GM18511 (cell line): ENCODE measurements around the gene MAP2K7.

ENCODE experiments used
- ATAC-seq: cut with Tn5 transposase; IDR thresholded peaks from one replicate; pipeline ENCODE4 v1.9.1; 2021; ENCODE audit warnings: mild to moderate bottlenecking, moderate library complexity; ENCODE audit not compliant: unreplicated experiment

MAP2K7 gene

DNA sequence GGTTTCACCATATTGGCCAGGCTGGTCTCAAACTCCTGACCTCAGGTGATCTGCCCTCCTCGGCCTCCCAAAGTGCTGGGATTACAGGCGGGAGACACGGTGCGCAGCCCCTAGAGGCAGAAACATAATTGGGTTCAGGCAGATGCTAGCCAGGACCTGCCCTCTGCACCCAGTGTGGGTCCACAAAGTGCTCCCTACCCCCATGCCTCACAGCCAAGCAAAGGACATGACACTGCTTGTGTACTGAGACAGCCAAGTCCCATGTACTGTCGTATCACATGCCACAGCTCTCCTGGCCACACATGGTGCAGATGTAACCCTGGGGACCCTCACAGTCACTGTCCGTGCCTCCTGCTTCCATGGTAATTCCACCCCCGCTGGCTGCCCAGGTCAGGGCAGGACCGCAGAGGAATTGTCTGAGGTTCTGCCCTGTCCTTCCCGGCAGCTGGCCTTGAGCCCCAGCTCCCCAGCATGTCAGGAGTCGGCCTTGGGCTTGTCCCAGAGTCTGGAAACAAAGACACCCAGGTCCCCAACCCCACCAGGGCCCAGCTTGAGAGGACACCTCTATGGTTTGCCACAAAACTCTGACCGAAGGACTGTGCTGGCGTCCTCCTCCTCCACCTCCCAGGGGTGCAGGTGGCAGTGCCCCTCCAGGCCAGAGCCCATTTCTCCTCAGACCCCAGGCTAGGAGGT lies 37.1 kb upstream of the MAP2K7 start:
- no peak for ATAC-seq

DNA sequence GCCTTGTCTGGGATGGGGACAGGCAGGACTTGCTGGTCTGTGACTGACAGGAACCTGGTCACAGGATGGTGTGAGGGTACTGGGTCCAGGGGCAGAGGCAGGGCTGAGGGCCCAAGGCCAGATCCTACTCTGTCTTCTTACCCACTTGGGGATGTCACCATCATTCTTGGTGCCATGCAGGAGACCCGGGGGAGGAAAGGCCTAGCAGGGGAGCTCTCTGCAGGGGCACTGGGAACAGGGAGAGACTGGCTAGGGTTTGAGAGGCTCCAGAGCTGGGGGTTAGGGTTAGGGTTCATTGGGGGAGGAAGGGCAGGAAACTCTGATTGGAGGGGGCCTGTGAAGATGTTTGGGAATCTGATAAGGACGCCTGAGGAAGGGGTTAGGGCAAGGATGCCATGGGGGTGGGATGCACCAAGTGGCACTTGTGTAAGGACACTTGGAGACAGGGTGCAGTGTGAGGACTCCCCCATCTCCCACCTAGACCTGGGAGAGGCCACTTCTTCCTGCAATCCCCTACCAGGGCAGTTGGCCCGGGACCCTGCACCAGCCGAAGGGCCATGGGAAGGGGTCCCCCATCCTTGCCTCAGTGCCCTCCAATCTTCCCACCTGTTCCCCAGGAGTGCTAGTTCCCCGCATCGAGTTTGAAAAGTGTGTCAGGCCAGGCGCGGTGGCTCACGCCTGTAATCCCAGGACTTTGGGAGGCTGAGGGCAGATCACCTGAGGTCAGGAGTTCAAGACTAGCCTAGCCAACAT lies 36.4 kb upstream of the MAP2K7 start:
- ATAC-seq = no peak

DNA sequence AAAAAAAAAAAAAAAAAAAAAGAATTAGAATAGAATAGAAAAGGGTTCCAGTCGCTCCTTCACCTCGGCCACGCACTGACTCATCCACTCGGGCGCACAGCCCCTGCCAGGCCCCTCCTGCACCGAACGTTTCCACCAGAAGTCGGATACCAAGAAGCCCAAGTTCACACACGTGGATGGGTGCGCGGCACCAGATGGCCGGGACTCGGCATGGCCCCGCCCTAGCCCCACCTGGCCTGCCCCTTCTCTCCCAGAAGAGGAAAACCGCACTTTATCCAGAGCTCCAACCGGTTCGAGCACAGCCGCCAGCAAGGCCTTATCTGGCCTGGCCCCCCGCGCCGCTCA lies 35.4 kb upstream of the MAP2K7 start:
- no peak for ATAC-seq

DNA sequence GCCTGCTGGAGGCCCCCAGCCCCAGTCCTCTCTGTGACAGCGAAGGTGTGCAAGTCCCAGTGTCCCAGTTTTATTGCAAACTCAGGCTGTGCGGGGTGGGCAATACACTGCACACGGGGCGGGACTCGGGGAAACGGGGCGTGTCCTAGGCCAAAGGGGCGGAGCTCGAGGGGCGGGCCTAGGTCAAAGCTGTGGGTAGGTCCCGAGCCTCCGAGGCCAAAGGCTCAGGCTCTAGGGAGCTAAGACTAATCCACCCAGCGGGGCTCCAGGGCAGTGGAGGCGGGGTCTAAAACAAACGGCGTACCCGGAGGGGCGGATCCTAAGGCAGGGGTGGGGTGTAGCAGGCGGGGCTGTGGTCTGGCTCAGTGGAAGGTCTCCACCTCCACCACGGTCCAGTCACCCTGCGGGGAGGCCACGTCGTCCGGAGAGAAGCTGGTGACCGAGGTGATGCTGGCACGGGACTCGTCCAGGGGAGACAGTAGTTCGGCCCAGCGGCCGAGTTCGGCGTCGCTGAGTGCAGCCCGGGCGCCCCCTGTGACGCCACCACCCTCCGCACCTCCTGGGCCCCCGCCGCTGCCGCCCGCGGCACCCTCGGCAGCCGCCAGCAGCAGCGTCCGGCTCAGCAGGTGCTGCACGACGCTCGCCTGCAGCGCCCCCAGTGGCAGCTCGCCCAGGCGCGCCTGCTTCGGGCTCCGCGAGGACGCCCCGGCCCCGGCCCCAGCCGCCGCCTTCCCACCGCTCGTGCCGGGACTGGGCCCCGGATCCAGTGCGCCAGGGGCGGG lies 34.8 kb upstream of the MAP2K7 start:
- peak; percentile 74 for ATAC-seq

DNA sequence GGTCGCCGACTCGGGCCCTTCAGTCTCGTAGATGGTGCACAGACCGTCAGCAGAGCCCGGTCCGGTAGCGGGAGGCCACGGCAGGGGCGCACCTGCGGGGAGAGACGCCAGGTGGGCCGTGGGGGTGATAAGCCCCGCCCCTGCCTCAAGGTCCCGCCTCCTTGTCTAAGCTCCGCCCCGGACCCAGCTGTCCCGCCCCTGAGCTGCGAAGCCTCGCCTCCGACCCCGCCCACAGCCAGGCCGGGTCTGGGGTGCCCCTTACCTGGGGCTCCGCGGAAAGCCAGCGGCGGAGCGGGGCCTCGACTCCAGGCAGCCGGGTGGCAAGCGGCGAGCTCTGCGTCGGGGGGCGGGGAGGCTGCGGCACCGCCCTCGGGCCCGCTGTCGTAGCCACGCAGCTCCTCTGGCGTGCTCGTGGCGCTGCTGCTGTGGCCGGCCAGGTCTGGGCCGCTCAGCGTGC lies 34.2 kb upstream of the MAP2K7 start:
- peak; percentile 56 for ATAC-seq

DNA sequence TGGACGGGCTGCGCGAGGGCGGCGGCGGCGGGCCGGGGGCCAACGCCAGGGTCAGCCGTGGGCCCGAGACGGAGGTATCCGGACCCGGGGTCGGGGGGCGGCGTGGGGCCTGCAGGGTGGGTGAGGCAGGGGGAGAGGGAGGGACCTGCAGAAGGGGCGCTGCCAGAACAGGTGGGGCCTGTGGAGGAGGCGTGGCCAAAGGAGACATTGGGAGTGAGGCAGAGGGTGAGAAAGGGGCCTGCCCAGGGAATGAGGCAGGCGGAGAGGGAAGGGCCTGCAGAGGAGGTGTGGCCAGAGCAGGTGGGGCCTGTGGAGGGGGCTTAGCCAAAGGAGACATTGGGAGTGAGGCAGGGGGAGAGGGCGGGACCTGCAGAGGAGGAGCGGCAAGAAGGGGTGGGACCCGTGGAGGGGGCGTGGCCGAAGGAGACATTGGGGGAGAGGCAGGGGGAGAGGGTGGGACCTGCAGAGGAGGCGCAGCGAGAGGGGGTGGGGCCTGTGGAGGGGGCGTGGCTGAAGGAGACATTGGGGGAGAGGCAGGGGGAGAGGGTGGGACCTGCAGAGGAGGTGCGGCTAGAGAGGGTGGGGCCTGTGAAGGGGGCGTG lies 33.7 kb upstream of the MAP2K7 start:
- no peak for ATAC-seq

DNA sequence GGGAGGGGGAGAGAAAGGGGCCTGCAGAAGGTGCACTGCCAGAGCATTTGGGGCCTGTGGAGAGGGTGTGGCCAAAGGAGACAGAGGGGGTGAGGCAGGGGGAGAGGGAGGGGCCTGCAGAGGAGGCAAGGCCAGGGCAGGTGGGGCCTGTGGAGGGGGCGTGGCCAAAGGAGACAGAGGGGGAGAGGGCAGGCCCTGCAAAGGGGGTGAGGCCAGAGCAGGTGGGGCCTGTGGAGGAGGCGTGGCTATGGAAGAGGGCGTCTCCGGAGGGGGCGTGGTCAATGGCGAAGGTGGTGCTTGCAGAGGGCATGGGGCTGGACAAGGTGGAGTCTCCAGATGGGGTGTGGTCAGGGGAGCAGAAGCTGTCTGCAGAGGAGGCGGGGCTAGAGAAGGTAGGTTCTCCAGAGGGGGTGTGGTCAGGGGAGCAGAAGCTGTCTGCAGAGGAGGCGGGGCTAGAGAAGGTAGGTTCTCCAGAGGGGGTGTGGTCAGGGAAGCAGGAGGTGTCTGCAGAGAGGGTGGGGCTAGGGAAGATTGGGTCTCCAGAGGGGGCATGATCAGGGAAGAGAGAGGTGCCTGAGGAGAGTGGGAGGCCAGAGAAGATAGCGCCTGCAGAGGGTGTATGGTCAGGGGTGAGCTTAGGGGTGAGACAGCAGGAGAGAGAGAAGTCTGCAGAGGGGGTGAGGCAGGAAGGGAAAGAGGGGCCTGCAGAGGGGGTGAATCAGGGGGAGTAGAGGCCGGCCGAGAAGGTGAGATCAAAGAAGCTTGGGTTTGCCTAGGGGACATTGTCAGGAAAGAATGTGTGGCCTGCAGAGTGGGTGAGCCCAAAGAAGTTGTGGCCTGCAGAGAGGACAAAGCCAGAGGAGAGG lies 32.9 kb upstream of the MAP2K7 start:
- no peak for ATAC-seq

DNA sequence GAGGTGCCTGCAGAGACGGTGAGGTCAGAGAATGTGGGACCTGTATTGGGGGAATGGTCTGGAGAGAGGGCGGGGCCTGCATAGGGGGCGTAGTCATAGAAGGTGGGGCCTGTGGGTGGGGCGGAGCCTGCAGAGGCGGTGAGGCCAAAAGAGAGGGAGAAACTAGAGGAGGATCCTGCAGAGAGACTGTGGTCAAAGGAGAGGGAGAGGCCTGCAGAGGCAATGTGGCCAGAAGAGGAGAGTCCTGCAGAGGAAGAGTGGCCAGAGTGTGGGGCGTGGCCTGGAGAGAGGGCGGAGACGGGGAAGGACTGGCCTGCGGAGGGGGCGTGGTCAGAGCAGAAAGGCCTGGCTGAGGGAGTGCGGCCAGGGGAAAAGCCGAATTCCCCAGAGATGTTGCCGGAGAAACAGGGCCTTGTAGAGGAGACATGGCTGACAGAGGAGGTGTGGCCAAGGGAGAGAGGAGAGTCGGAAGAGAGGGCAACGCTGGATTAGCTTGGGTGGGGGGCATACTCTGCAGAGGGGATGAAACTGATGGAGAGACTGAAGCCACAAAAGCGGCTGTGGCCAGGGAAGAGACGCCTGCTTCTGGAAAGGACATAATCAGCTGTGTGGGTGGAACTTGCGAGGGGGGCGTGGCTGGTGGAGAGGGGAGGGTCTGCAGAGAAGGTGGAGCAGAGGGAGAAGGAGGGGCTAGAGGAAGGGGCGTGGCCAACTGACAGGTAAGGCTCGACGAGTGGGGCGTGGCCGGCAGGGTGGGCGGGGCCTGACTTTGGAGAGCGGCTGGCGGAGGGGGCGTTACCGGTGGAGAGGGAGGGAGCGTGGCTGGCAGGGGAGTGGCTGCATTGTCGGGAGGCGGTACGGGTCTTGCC lies 32.0 kb upstream of the MAP2K7 start:
- ATAC-seq = no peak

DNA sequence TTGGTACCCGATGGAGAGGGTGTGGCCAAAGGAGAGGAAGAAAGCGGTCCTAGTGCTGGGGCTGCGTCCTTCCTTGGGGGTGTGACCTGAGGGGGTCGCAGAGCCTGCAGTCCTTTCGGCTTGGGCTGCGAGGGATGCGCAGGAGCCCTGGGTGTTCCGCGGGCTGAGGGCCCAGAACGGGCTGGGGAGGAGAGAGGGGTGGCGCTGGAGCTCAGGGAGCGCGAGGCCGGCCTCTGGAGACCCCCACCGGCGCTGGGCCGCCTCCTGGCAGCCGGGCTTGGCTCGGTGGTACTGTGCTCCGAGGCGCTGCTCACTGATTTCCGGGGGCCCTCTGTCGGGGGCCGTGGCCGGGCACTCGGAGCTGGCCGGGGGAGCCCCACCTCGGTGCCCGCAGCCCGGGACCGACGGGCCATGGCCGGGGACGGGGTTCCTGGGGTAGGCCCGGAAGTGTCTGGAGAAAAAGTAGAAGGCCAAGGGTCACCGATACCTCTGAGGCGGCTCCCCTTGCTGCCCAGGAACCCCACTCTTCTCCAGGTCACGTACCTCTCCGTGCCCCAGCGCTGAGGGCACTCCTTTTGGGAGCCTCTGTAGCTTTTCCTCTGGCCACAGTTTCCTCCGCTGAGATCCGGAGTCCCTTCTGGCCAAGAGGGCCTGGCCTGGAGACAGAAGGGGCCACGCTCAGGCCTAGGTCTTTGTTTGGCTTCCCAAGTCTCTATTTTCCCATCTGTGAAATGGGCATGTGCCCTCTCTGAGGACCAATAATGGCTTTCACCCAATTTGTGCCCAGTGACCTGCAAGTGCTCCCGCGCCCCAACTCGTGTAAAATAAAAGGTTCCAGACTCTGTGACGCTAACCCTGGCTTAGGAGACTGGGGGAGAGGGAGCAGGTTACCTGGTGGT lies 31.1 kb upstream of the MAP2K7 start:
- no peak for ATAC-seq

DNA sequence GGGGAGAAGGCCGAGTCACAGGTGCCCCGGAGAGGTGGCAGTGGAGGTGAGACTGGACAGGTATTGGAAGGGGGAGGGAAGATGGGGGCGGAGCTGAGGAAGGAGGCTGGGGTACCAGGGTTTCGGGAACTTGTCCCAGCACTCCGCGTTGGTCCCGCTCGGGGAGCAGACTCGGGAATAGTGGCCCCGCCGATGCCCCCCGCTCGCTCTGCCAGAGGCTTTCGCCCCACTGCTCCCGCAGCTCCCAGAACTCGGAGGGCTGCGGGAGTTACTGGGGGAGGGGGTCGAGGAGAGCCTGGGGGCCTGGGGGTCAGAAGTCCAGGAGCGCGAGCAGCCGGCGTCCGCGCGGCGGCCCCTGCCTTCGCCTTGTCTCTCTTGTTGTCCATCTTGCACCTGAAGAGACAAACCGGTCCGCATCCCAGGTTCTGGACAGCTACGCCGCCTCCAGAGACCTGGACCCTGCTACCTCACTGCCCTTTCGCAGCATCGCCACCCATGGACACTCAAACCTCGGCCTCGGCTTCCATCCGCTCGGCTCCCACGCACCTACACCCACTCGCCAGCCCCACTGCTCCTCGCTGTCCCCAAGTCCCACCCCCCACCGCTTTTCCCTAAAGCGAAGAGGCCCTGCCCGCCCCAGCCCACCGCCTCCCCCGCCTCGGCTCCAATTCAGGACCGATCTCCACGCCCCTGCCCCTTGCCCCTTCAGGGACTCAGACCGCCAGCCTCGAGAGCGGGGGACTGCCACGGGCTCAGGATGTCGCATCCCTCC lies 30.2 kb upstream of the MAP2K7 start:
- no peak for ATAC-seq

DNA sequence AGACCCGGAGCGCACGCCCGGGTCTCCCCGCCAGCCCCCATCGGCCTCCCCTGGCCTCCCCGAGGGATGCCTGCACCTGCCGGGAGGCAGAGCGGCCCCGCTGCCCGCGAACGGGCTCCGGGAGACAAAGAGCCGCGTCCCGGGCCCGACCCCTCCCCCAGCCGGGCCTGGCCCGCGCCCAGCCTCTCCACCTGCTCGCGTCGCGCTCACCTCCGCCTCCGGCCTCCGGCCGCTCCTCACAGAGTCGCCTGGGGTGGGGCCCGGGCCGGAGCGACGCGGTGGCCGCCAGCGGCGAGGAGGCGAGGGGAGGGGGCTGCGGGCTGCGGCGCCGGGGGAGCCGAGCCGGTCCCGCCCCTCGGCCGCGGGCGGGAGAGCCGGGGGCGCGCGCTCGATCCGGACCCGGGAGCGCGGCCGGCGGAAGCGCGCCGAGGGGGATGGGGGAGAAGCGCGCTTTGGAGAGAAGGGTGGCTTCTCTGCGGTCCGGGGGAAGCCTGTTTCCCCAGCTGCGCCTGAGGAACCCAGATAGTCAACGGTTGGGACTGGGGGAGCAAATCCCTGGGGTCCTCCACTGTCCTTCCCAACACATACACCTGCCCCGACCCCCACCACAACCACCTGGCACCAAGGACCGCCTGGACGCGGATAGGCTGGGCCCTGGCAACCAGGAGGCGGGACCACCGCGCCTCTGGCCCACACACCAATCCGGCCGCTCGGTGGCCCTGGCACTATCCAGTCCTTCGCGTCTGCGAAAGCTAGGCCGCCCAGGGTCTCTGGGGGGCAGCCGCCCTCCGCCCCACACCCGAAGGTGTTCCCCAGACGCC lies 29.4 kb upstream of the MAP2K7 start, which contains the start of gene PRR36:
PRR36 (minus strand) TSS at position 315 of the 821 bp plus-strand sequence. CDS start 701 bp downstream, outside the sequence.
- no peak for ATAC-seq

DNA sequence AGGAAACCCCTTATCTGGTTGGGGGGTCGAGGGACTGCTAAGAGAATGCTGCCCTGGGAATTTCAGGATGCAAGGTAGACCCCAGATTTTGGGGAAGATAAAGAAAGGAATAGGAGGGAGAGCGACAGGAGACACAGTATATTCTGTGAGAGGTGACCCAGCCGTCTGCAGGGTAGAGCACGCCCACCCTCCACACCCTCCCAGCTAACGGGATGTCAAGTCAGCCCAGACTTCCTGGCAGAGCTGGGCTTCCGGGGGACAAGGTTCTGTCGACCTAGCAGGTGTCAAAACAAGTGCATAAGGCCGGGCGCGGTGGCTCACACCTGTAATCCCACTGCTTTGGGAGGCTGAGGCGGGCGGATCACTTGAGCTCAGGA lies 28.8 kb upstream of the MAP2K7 start:
- ATAC-seq = no peak

DNA sequence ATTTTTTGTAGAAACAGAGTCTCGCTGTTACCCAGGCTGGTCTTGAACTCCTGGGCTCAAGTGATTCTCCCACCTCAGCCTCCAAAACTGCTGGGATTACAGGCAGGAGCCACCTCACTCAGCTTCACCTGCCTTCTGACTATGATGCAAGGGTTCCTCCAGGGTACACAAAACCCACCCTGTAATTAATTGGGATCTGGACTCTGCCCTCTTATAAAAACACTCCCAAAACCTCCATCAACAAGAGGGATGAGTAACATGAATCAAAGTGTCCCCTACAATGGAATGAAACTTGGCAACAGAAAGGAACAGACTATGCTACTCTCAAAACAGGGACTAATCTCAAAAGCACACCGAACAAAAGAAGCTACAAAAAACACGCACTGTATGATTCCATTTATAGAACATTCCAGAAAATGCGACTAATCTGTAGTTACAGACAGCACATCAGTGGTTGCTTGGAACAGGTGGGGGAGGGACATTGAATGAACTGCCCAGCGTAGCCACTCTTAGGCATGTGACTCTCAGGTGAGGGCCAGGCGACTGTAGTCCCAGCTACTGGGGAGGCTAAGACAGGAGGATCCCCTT lies 26.3 kb upstream of the MAP2K7 start:
- no peak for ATAC-seq

DNA sequence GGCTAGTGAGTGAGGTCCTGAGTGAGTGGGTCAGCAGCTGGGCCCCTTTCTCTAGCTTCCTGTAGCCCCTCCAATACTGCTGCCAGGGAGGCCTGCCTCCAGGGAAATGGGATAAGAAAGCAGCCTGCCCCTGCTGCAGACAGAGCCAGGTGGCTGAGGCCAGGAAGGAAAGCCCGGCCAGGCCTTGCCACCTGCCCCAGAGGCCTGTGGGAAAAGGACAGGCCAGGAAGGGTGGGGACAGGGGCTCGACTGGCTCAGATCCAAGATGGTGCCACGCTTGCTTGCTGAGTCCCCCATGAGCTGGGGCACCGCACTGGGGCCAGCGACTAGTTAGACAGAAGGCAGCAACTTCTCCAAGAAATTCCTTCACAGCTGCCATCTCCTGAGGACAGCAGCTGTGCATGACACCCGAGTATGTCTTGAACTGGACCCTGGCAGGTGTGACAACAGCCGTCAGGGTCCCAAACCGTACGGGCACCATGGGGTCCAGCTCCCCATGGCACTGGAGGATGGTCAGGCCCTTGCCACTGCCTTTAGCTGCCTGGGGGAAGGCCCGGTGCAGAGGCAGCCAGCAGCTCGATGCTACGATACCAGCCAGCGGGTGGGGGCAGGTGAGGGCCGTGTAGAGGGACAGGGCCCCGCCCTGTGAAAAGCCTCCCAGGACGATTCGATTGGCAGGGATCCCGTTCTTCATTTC lies 24.4 kb upstream of the MAP2K7 start:
- no peak for ATAC-seq

DNA sequence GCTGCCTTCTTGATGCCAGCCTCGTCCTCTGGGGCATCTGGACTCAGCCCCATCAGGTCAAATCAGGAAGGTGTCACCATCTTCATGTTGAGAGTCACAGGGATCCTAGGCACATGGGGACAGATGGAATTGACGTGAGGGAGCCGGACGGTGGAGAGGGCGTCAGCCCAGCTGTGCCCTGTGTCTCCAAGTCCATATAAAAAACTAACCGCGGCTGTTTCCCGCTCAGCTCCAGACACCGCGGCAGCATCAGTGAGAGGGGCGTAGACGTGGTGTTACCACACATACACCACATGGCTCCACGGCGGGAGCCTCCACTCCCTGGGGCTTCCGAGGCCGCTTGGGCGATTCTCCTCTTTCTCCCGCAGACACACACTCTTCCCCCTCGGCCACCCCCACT lies 23.8 kb upstream of the MAP2K7 start:
- ATAC-seq = no peak

DNA sequence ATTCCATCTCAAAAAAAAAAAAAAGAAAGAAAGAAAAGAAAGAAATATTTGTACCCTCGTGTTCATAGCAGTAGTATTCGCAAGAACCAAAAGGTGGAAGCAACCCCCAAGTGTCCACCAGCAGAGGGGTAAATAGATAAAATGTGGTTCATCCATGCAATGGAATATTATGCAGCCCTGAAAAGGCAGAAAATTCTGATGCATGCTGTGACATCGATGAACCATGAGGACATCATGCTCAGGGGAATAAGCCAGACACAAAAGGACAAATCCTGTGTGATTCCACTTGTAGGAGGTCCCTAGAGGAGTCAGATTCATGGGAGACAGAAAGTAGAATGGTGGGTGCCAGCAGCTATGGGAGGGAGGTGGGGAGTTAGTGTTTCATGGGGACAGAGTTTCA lies 21.8 kb upstream of the MAP2K7 start:
- ATAC-seq = no peak
